OCI-LY7 (cell line): ENCODE data around the gene PARL.

Experiments used
- EZH2phosphoT487 ChIP-seq: fragments of 200-600 bp; sonication (generic); IDR thresholded peaks from 2 replicates; pipeline ENCODE4 v1.6.1; 2018; ENCODE audit warnings: low read depth, borderline replicate concordance, mild to moderate bottlenecking, mixed run types, antibody characterized with exemption, low read length, moderate library complexity, mixed read lengths
- TF ChIP-seq, protein P1 (sequence below): fragments of 200-600 bp; sonication (generic); conservative IDR thresholded peaks from 2 replicates; pipeline ENCODE4 v1.5.1; 2014; ENCODE audit warnings: mild to moderate bottlenecking, antibody characterized with exemption, low read length, moderate library complexity, mixed read lengths

- TF ChIP-seq, protein P1, sequence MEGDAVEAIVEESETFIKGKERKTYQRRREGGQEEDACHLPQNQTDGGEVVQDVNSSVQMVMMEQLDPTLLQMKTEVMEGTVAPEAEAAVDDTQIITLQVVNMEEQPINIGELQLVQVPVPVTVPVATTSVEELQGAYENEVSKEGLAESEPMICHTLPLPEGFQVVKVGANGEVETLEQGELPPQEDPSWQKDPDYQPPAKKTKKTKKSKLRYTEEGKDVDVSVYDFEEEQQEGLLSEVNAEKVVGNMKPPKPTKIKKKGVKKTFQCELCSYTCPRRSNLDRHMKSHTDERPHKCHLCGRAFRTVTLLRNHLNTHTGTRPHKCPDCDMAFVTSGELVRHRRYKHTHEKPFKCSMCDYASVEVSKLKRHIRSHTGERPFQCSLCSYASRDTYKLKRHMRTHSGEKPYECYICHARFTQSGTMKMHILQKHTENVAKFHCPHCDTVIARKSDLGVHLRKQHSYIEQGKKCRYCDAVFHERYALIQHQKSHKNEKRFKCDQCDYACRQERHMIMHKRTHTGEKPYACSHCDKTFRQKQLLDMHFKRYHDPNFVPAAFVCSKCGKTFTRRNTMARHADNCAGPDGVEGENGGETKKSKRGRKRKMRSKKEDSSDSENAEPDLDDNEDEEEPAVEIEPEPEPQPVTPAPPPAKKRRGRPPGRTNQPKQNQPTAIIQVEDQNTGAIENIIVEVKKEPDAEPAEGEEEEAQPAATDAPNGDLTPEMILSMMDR, result no peak
- no peak for TF ChIP-seq EZH2phosphoT487
Measured at GRCh38 chr3:183815951-183816475, 68.7 kb downstream of the PARL start.
